Bronchial epithelial cell (primary cell): ENCODE measurements around the gene ANKRD45. TPM values are rescaled to one million over a fixed set of nuclear protein-coding genes. Genes with fewer than 3 reads are reported as not detected.

Source experiments
- DNase-seq: peaks from one replicate; pipeline ENCODE4 v3.0.0-alpha.2; 2010; ENCODE audit warnings: low read depth
- FAIRE-seq: peaks from 2 replicates; lab custom pipeline; 2011; peaks lifted over from hg19 to GRCh38; lab: Jason Lieb, UNC
- H3K27me3 ChIP-seq: 2 replicates; pipeline ENCODE4 v1.5.1; 2011; ENCODE audit warnings: low read length; ENCODE audit not compliant: control insufficient read depth, insufficient read depth
- H3K36me3 ChIP-seq: 2 replicates; pipeline ENCODE4 v1.5.1; 2011; ENCODE audit warnings: low read length; ENCODE audit not compliant: control insufficient read depth, insufficient read depth
- H3K4me3 ChIP-seq: 2 replicates; pipeline ENCODE4 v1.5.1; 2011; ENCODE audit warnings: mild to moderate bottlenecking, low read depth, low read length, control low read depth
- total RNA-seq: library from RNA; depleted of rRNA; stranded (reverse); fragments of >200 nt; gene quantifications from 2 replicates; pipeline ENCODE4 v1.2.1, GENCODE V29; 2014
- TF ChIP-seq, protein P1 (sequence below): IDR thresholded peaks from 2 replicates; pipeline ENCODE4 v1.5.1; 2011; ENCODE audit warnings: mild to moderate bottlenecking, moderate library complexity, low read length, control low read depth, inconsistent platforms; ENCODE audit not compliant: insufficient read depth, severe bottlenecking

Gene ANKRD45, protein sequence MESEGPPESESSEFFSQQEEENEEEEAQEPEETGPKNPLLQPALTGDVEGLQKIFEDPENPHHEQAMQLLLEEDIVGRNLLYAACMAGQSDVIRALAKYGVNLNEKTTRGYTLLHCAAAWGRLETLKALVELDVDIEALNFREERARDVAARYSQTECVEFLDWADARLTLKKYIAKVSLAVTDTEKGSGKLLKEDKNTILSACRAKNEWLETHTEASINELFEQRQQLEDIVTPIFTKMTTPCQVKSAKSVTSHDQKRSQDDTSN
- total RNA-seq: under 0.01 TPM in 2 replicates

DNA sequence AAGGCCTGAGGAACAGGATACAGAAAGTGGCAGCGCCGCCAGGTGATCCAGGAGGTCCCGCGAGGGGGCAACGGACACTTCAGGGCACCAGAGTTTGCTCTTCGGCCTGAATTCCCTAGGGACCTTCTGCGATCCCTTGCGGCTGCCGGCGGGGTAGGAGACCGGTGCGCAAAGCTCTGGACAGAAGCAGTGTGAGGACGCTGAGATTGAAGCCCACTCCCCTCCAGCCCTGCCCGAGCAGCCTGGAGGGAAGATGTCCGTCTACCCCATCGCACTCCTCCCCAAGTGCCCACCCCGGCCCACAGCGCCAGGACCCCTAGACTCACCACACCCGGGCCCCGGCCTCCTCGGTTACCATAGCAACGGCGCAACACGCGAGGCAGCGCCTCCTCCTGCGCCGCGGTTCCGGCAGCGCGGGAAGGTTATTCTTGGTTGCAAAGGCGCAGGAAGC lies at the start of gene ANKRD45:
ANKRD45 (minus strand) TSS at position 361 of the 451 bp plus-strand sequence. CDS start 10,433 bp downstream, outside the sequence.
- Histone ChIP-seq H3K4me3 (peak within 1 kb of the TSS; percentile 38), H3K36me3 (no peaks in the 10 kb centered on the region), H3K27me3 (no peaks in the 10 kb centered on the region)
- TF ChIP-seq, protein P1, sequence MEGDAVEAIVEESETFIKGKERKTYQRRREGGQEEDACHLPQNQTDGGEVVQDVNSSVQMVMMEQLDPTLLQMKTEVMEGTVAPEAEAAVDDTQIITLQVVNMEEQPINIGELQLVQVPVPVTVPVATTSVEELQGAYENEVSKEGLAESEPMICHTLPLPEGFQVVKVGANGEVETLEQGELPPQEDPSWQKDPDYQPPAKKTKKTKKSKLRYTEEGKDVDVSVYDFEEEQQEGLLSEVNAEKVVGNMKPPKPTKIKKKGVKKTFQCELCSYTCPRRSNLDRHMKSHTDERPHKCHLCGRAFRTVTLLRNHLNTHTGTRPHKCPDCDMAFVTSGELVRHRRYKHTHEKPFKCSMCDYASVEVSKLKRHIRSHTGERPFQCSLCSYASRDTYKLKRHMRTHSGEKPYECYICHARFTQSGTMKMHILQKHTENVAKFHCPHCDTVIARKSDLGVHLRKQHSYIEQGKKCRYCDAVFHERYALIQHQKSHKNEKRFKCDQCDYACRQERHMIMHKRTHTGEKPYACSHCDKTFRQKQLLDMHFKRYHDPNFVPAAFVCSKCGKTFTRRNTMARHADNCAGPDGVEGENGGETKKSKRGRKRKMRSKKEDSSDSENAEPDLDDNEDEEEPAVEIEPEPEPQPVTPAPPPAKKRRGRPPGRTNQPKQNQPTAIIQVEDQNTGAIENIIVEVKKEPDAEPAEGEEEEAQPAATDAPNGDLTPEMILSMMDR: no peak
- DNase-seq: no peak
- FAIRE-seq: no peak

DNA sequence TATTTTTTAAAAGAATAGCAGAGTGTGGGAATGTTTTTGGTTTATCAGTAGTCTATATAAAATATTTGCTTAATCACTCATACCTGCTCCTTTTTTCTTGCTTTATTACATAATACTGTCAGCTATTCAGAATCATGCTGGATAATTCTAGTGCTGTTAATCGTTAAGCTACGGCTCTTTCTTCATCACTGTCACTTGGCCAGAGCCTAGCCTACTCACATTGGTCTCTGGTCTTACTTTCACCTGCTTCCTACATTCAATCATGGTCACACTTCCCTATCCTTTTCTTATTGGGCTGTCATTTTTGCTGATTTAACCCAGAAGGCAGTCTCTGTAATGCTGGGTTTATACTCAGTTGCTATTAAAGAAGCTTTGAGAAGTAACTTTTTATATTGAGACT lies 47.6 kb upstream of the ANKRD45 start:
- DNase-seq: peak; percentile 8
- TF ChIP-seq, protein P1: no peak
- no peak for FAIRE-seq
- Histone ChIP-seq H3K36me3 (peaks cover 1% of the 10 kb centered on the region), H3K4me3 (no peak overlapping the region), H3K27me3 (no peaks in the 10 kb centered on the region)

DNA sequence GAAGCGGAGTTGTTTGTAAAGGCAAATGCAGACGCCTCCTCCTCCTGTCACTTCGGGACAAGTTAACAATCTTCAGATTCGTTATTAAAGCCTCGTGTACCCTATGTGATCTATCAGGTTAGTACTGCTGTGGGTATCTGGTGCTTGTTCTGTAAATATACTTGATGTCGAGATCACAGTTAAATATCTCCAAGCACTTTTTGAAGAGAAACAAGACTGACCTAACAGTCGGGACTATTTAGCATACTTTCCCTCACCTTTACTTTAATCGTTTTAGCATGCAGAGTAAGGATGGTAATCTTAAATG lies 45.8 kb upstream of the ANKRD45 start:
- Histone ChIP-seq H3K36me3 (peaks cover 1% of the 10 kb centered on the region), H3K27me3 (no peaks in the 10 kb centered on the region), H3K4me3 (peak overlapping the region; percentile 65)
- TF ChIP-seq, protein P1: no peak
- FAIRE-seq: no peak
- peak; percentile 54 for DNase-seq

DNA sequence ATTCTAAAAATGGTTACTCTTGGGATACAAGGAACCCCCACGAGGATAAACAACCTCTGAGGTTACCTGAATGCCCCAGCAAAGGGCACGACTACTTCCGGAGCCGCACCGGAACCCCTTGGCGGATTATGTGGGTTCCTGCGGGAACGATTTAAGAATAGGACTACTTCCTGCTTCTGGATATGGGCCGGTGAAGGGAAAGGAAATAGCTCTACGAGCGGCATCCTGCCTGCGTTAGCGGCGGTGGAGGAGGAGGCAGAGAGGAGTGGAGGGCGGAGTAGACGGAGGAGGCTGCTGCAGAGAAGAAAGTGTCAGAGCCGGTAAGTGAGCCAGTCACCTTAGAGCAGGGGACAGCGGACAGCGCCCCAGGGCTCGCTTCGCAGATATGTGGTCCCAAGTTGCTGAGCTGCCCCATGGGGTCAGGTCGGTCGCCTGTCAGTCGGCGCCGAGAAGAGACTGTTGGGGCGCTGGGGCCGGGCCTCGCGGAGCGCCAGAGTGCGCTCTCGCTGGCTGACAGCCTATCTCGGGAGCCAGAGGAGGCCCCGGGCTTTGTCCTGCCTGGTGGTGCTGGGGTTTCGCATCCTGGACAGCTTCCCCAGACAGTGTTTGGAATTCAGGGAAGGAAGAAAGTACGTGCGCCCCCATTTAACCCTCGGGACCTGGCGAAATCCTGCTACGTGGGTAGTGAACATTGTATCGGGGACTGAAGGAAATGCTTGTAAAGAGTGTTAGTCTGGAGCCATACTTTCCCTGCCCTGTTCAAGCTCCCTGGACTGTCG lies 45.3 kb upstream of the ANKRD45 start, which contains the start of gene KLHL20:
KLHL20 (plus strand) TSS at position 223 of the 779 bp plus-strand sequence. CDS start 1,063 bp downstream, outside the sequence.
- TF ChIP-seq, protein P1: peak; percentile 4

DNA sequence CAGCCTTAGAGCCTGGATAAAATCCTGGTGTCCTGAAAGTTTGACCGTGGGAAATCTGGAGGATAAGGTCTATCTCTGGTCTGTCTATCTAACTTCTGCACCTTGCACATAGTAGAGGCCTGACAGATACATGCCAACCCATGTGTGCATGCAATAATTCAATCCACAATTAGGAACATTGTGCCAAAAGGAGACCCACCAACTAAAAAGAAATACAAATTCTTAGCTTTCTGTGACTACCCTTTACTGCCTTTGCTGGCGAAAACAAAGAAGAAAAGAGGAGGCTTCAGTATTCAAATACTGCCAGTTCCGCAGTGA lies 44.7 kb upstream of the ANKRD45 start:
- Histone ChIP-seq H3K36me3 (peaks cover 1% of the 10 kb centered on the region), H3K4me3 (peak overlapping the region; percentile 65), H3K27me3 (no peaks in the 10 kb centered on the region)
- no peak for FAIRE-seq
- TF ChIP-seq, protein P1: no peak
- DNase-seq: peak; percentile 2

More for the DNA sequence above, 45.3 kb upstream of the ANKRD45 start, which contains the start of gene KLHL20:
- DNase-seq (peak; percentile 81), FAIRE-seq (no peak)
- Histone ChIP-seq H3K27me3 (no peaks in the 10 kb centered on the region), H3K4me3 (peak within 1 kb of the TSS; percentile 65), H3K36me3 (peaks cover 1% of the 10 kb centered on the region)
